Measurements from ENCODE around the gene RABGAP1L.

GRCh38 chr1:174678657-174679056, 519.3 kb downstream of the RABGAP1L start:
- no peak for TF ChIP-seq SRF (IDR thresholded peaks at IDR 0.05; ENCODE audit: low read depth in 2 of 2, low read length in 2 of 2)
- TF ChIP-seq MTA3 (IDR thresholded peaks at IDR 0.05; ENCODE audit: borderline replicate concordance, low read length): no peak
- no peak for TF ChIP-seq CTCF (IDR thresholded peaks at IDR 0.05 in 2 of 3, conservative IDR thresholded peaks at IDR 0.05 in 1 of 3; ENCODE audit: control insufficient read depth in 2 of 3, extremely low read depth in 1 of 3, insufficient read depth in 1 of 3, low read depth in 3 of 3, low read length in 3 of 3)
- no peak for TF ChIP-seq EZH2 (IDR thresholded peaks at IDR 0.05; ENCODE audit: borderline replicate concordance, control insufficient read depth, low read depth, low read length)
- no peak for TF ChIP-seq JUND (IDR thresholded peaks at IDR 0.05; ENCODE audit: low read depth, low read length)
- no peak for TF ChIP-seq HDAC2 (IDR thresholded peaks at IDR 0.05)
- no peak for TF ChIP-seq TAF1 (IDR thresholded peaks at IDR 0.05; ENCODE audit: borderline replicate concordance, low read depth, low read length)
- no peak for TF ChIP-seq ZZZ3 (IDR thresholded peaks at IDR 0.05; ENCODE audit: control insufficient read depth, insufficient read length, low read depth)
- TF ChIP-seq GABPA (IDR thresholded peaks at IDR 0.05; ENCODE audit: low read depth): no peak
- no peak for TF ChIP-seq POLR2AphosphoS5 (IDR thresholded peaks at IDR 0.05; ENCODE audit: low read length)

Data from GM12878 (cell line).